ENCODE data around the gene PRRC1. TPM values are rescaled to one million over a fixed set of nuclear protein-coding genes. Genes with fewer than 3 reads are reported as not detected.

The PRRC1 gene
- total and polyA plus RNA-seq, 12 donors, result 19.1 to 128 (median 47.8) TPM

- no peak overlapping the region for H3K27ac ChIP-seq
- no peak for TF ChIP-seq POLR2A (IDR thresholded peaks at IDR 0.05)
- TF ChIP-seq, protein P1, sequence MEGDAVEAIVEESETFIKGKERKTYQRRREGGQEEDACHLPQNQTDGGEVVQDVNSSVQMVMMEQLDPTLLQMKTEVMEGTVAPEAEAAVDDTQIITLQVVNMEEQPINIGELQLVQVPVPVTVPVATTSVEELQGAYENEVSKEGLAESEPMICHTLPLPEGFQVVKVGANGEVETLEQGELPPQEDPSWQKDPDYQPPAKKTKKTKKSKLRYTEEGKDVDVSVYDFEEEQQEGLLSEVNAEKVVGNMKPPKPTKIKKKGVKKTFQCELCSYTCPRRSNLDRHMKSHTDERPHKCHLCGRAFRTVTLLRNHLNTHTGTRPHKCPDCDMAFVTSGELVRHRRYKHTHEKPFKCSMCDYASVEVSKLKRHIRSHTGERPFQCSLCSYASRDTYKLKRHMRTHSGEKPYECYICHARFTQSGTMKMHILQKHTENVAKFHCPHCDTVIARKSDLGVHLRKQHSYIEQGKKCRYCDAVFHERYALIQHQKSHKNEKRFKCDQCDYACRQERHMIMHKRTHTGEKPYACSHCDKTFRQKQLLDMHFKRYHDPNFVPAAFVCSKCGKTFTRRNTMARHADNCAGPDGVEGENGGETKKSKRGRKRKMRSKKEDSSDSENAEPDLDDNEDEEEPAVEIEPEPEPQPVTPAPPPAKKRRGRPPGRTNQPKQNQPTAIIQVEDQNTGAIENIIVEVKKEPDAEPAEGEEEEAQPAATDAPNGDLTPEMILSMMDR (IDR thresholded peaks at IDR 0.05), result no peak
- intact Hi-C loops (cut with DNase I), result no loop called here
- no peaks in the 10 kb centered on the region for H3K27me3 ChIP-seq
- H3K9me3 ChIP-seq (replicated peaks in 1 of 3), result no peaks in the 10 kb centered on the region
- H3K4me1 ChIP-seq (replicated peaks in 1 of 2), result no peaks in the 10 kb centered on the region
- no peak overlapping the region for H3K4me3 ChIP-seq
- 39 to 49% (median 45%) methylated on average over 8 of the region's 8 CpGs for WGBS, 4 donors
- DNase-seq, result no peak
- H3K36me3 ChIP-seq (replicated peaks in 1 of 2), result no peaks in the 10 kb centered on the region
These were observed 85.7 kb downstream of the PRRC1 start for GRCh38 chr5:127602896-127603844.

Other genes starting within 250 kb of the PRRC1 start
- gene MEGF10, start 226.8 kb upstream of the PRRC1 start, total RNA-seq, result 10 to 100 TPM in 5 of 9 donors, 1 to 10 TPM in 4; 1.1 to 45.1 (median 12.1) TPM
- gene MEGF10, start 226.8 kb upstream of the PRRC1 start, polyA plus RNA-seq, result 1 to 10 TPM in 2 of 3 donors, under 1 TPM in 1; 0.94 to 2.1 (median 1.1) TPM
- gene CTXN3, start 131.4 kb downstream of the PRRC1 start, total RNA-seq, result not detected
- not detected for gene CTXN3, start 131.4 kb downstream of the PRRC1 start, polyA plus RNA-seq
- gene CCDC192, start 185.8 kb downstream of the PRRC1 start, total RNA-seq, result under 1 TPM in 1 of 9 donors, not detected in 8; 0.38 TPM
- under 1 TPM; 0.35 to 0.56 (median 0.54) TPM for gene CCDC192, start 185.8 kb downstream of the PRRC1 start, polyA plus RNA-seq

Measured in adrenal gland (tissue), 12 donors.